A549 (cell line): ENCODE results near the gene HJV. TPM values are rescaled to one million over a fixed set of nuclear protein-coding genes. Genes with fewer than 3 reads are reported as not detected.

Source experiments
- ATAC-seq, 2 experiments: fragments of 200-7000 bp in 1 of 2; fragments of >200 bp in 1 of 2; cut with Nextera tagmentation in 1 of 2; cut with Tn5 transposase in 1 of 2; 3 replicates each; pipeline versions ENCODE4 v1.8.0 to v1.9.1; 2018 to 2020; ENCODE audit warnings: mild to moderate bottlenecking in 1 of 2, moderate library complexity in 1 of 2
- CTCF ChIA-PET: fragments of 300-600 bp; sonication (Branson Sonifier 250); formaldehyde crosslinking; extraction: SDS; loops from one replicate; lab custom pipeline; 2021; ENCODE audit warnings: antibody characterized with exemption, inconsistent platforms; lab: Yijun Ruan, JAX
- POLR2A ChIA-PET: fragments of 350-600 bp; formaldehyde crosslinking; extraction: SDS; loops from one replicate; lab custom pipeline; 2021; ENCODE audit warnings: antibody characterized with exemption, inconsistent platforms; lab: Yijun Ruan, JAX
- DNase-seq, 2 experiments: peaks; one replicate each; pipeline versions ENCODE4 v3.0.0 to v3.0.0-alpha.2; 2011 to 2016; ENCODE audit warnings: low read depth in 1 of 2, low spot score in 1 of 2
- FAIRE-seq: peaks from 2 replicates; lab custom pipeline; 2011; peaks lifted over from hg19 to GRCh38; lab: Jason Lieb, UNC
- H3K27ac ChIP-seq, 2 experiments: fragments of >200 bp; sonication (Bioruptor Twin); formaldehyde crosslinking; 3 replicates each; pipeline ENCODE4 v1.5.1; 2016 to 2017
- H3K4me1 ChIP-seq: fragments of >200 bp; sonication (Bioruptor Twin); formaldehyde crosslinking; 3 replicates; pipeline ENCODE4 v1.6.1; 2016
- H3K4me2 ChIP-seq: fragments of >200 bp; sonication (Bioruptor Twin); formaldehyde crosslinking; 3 replicates; pipeline ENCODE4 v1.6.1; 2016
- H3K4me3 ChIP-seq: fragments of >200 bp; sonication (Bioruptor Twin); formaldehyde crosslinking; 3 replicates; pipeline ENCODE4 v1.5.1; 2016
- H3K9me3 ChIP-seq: fragments of >200 bp; sonication (Bioruptor Twin); formaldehyde crosslinking; 3 replicates; pipeline ENCODE4 v1.6.1; 2016
- ATOH8 ChIP-seq: fragments of 250-450 bp; sonication (Bioruptor Pico); IDR thresholded peaks from 2 replicates; pipeline ENCODE4 v1.5.0; 2020; ENCODE audit warnings: low read depth, mild to moderate bottlenecking, moderate library complexity
- BHLHE40 ChIP-seq: IDR thresholded peaks from 2 replicates; pipeline ENCODE4 v1.6.1; 2012; ENCODE audit warnings: low read depth, low read length, inconsistent platforms
- CBX8 ChIP-seq: fragments of 200-600 bp; sonication (generic); IDR thresholded peaks from 2 replicates; pipeline ENCODE4 v1.6.1; 2016
- CHD4 ChIP-seq: fragments of 200-600 bp; sonication (generic); IDR thresholded peaks from 2 replicates; pipeline ENCODE4 v1.6.1; 2016; ENCODE audit warnings: antibody characterized with exemption, mild to moderate bottlenecking, borderline replicate concordance
- CTCF ChIP-seq: fragments of >200 bp; sonication (Bioruptor Twin); formaldehyde crosslinking; IDR thresholded peaks from 3 replicates; pipeline ENCODE4 v1.5.1; 2016
- EHF ChIP-seq: fragments of 250-450 bp; sonication (Bioruptor Pico); IDR thresholded peaks from 2 replicates; pipeline ENCODE4 v1.5.0; 2020; ENCODE audit warnings: mild to moderate bottlenecking
- EHMT2 ChIP-seq: fragments of 200-600 bp; sonication (generic); IDR thresholded peaks from 2 replicates; pipeline ENCODE4 v1.6.1; 2016; ENCODE audit warnings: antibody characterized with exemption, low read depth, mild to moderate bottlenecking, moderate library complexity
- FOSB ChIP-seq: fragments of 250-450 bp; sonication (Bioruptor Pico); IDR thresholded peaks from 2 replicates; pipeline ENCODE4 v1.5.0; 2020; ENCODE audit warnings: mild to moderate bottlenecking, moderate library complexity
- GATA3 ChIP-seq: IDR thresholded peaks from 2 replicates; pipeline ENCODE4 v1.6.1; 2012; ENCODE audit warnings: borderline replicate concordance
- HES2 ChIP-seq: fragments of >200 bp; sonication (Bioruptor Twin); formaldehyde crosslinking; IDR thresholded peaks from 2 replicates; pipeline ENCODE4 v1.6.1; 2016
- HMGXB4 ChIP-seq: fragments of 250-450 bp; sonication (Bioruptor Pico); IDR thresholded peaks from 2 replicates; pipeline ENCODE4 v1.5.0; 2021; ENCODE audit warnings: mild to moderate bottlenecking, moderate library complexity, borderline replicate concordance
- HOXA7 ChIP-seq: fragments of 250-450 bp; sonication (Bioruptor Pico); IDR thresholded peaks from 2 replicates; pipeline ENCODE4 v1.5.0; 2020; ENCODE audit warnings: mild to moderate bottlenecking, moderate library complexity
- HOXB13 ChIP-seq: fragments of 250-450 bp; sonication (Bioruptor Pico); IDR thresholded peaks from 2 replicates; pipeline ENCODE4 v1.5.0; 2020; ENCODE audit warnings: low read depth, mild to moderate bottlenecking, moderate library complexity
- JUNB ChIP-seq: fragments of >200 bp; sonication (Bioruptor Twin); formaldehyde crosslinking; IDR thresholded peaks from 2 replicates; pipeline ENCODE4 v1.6.1; 2016
- KDM1A ChIP-seq: fragments of 200-600 bp; sonication (generic); IDR thresholded peaks from 2 replicates; pipeline ENCODE4 v1.6.1; 2016; ENCODE audit warnings: low read depth, mild to moderate bottlenecking
- KDM5A ChIP-seq: fragments of 200-600 bp; sonication (generic); IDR thresholded peaks from 2 replicates; pipeline ENCODE4 v1.6.1; 2016; ENCODE audit warnings: antibody characterized with exemption, mild to moderate bottlenecking
- MAX ChIP-seq: IDR thresholded peaks from 2 replicates; pipeline ENCODE4 v1.6.1; 2012
- MYC ChIP-seq: IDR thresholded peaks from 2 replicates; pipeline ENCODE4 v1.6.1; 2012; ENCODE audit warnings: mild to moderate bottlenecking, inconsistent platforms, low read length, improper control_type of control experiment, borderline replicate concordance
- NPAS2 ChIP-seq: fragments of 250-450 bp; sonication (Bioruptor Pico); IDR thresholded peaks from 2 replicates; pipeline ENCODE4 v1.8.0; 2022; ENCODE audit warnings: mild to moderate bottlenecking, moderate library complexity, borderline replicate concordance
- PBX3 ChIP-seq: IDR thresholded peaks from 2 replicates; pipeline ENCODE4 v1.6.1; 2012
- POLR2A ChIP-seq: IDR thresholded peaks from 2 replicates; pipeline ENCODE4 v1.6.1; 2012; ENCODE audit warnings: mild to moderate bottlenecking, low read length
- RARB ChIP-seq: fragments of 250-450 bp; sonication (Bioruptor Pico); IDR thresholded peaks from 2 replicates; pipeline ENCODE4 v1.8.0; 2021; ENCODE audit warnings: mild to moderate bottlenecking, moderate library complexity
- RFX5 ChIP-seq: fragments of 450-650 bp; IDR thresholded peaks from 2 replicates; pipeline ENCODE4 v1.7.1; 2014; ENCODE audit warnings: antibody characterized with exemption, mild to moderate bottlenecking, moderate library complexity
- RNF2 ChIP-seq: fragments of 200-600 bp; sonication (generic); IDR thresholded peaks from 2 replicates; pipeline ENCODE4 v1.6.1; 2016; ENCODE audit warnings: low read depth, mild to moderate bottlenecking, antibody characterized with exemption, moderate library complexity, borderline replicate concordance
- SMC3 ChIP-seq: fragments of >200 bp; sonication (Bioruptor Twin); formaldehyde crosslinking; IDR thresholded peaks from 3 replicates; pipeline ENCODE4 v1.6.1; 2018; ENCODE audit warnings: inconsistent platforms
- SREBF2 ChIP-seq: fragments of 450-650 bp; IDR thresholded peaks from 2 replicates; pipeline ENCODE4 v1.6.1; 2014; ENCODE audit warnings: mild to moderate bottlenecking, moderate library complexity
- TFCP2L1 ChIP-seq: fragments of 250-450 bp; sonication (Bioruptor Pico); IDR thresholded peaks from 2 replicates; pipeline ENCODE4 v1.5.0; 2021; ENCODE audit warnings: mild to moderate bottlenecking
- TP53 ChIP-seq: fragments of 250-450 bp; sonication (Bioruptor Pico); IDR thresholded peaks from 2 replicates; pipeline ENCODE4 v1.5.0; 2021; ENCODE audit warnings: mild to moderate bottlenecking, moderate library complexity
- WGBS: methylation state at CpG from one replicate; pipeline ENCODE4 v1.1.6; 2017; ENCODE audit errors: missing lambda C conversion rate; 5-methylcytosine and 5-hydroxymethylcytosine counted together
- polyA plus RNA-seq, 4 experiments: library from polyadenylated mRNA; depleted of rRNA in 3 of 4; stranded (reverse); fragments of >200 nt; fragmentation: RNase III in 1 of 4; extraction: RNeasy Plus Mini Kit Qiagen cat#74134 plus additional on column Dnase treatment in 1 of 4; gene quantifications; 2 replicates in 3 of 4; 3 replicates in 1 of 4; pipeline ENCODE4 v1.2.3, GENCODE V29; 2011 to 2017

Gene HJV
- polyA plus RNA-seq, 2 of the 4 experiments (the other 2 are of a cell fraction): not detected

GRCh38 chr1:146036965-146037646 is 15.6 kb upstream of the HJV start (continued):
- TF ChIP-seq HMGXB4 (CRISPR knock-in tag) (peak; percentile 86; the same call in 1 of the 2 replicates), EHF (CRISPR knock-in tag) (no peak), MYC (no peak), SREBF2 (peak; percentile 80), JUNB (no peak)
- TF ChIP-seq, all 56 proteins: peak for 8

GRCh38 chr1:146036241-146036964 is 14.9 kb upstream of the HJV start:
- TF ChIP-seq HOXA7 (CRISPR knock-in tag) (no peak), EHMT2 (no peak), HES2 (no peak), CHD4 (no peak), HOXB13 (CRISPR knock-in tag) (no peak), SMC3 (no peak), RNF2 (no peak), ATOH8 (CRISPR knock-in tag) (no peak), KDM1A (no peak)
- H3K27ac ChIP-seq: peak overlapping the region in 1 of 2 experiments; percentile 87; a peak in 2 of 6 replicates
- ChIA-PET CTCF (interaction anchor here (1.0 to 5.7 kb wide), 5 partner anchors 9 to 144 kb away, joined by 3 to 41 read pairs (median 3); partner anchors contain the start of genes ANKRD34A and POLR3GL), POLR2A (interaction anchor here (0.9 to 6.0 kb wide), 4 partner anchors 14 to 109 kb away, joined by 3 to 106 read pairs (median 6); partner anchors contain the start of genes ANKRD34A, LIX1L, POLR3GL and RBM8A)
- H3K4me2 ChIP-seq: peak overlapping the region; percentile 84
- H3K9me3 ChIP-seq: no peaks in the 10 kb centered on the region
- 4% methylated on average over 10 of the region's 10 CpGs for WGBS
- ATAC-seq: no peak
- H3K4me3 ChIP-seq: peak overlapping the region; percentile 62
- DNase-seq: no peak
- H3K4me1 ChIP-seq: peaks cover 6% of the 10 kb centered on the region; the same call in 2 of the 3 replicates
- no peak for FAIRE-seq

- Histone ChIP-seq H3K9me3 (no peaks in the 10 kb centered on the region), H3K27ac (peak overlapping the region; percentile 68 to 85), H3K4me2 (peak overlapping the region; percentile 70), H3K4me1 (peaks cover 6% of the 10 kb centered on the region; the same call in 2 of the 3 replicates), H3K4me3 (peak overlapping the region; percentile 30)
- ChIA-PET CTCF (interaction anchor here (0.6 to 5.7 kb wide), 5 partner anchors 15 to 143 kb away, joined by 3 to 41 read pairs (median 4); no protein-coding TSS in a partner anchor), POLR2A (interaction anchor here (0.7 to 6.0 kb wide), 3 partner anchors 16 to 1623 kb away, joined by 4 to 106 read pairs (median 7); partner anchors contain the start of genes ANKRD34A and POLR3GL)
- WGBS: 3% methylated on average over 6 of the region's 6 CpGs
- DNase-seq (peak; percentile 56 to 80), FAIRE-seq (no peak), ATAC-seq (peak; percentile 17 to 25; a peak in 4 of 6 replicates)
- TF ChIP-seq KDM1A: no peak
- no peak for TF ChIP-seq TFCP2L1 (CRISPR knock-in tag)
- no peak for TF ChIP-seq PBX3
- no peak for TF ChIP-seq CBX8
- TF ChIP-seq MAX: peak; percentile 61; the same call in 1 of the 2 replicates
- no peak for TF ChIP-seq HOXA7 (CRISPR knock-in tag)
- TF ChIP-seq KDM5A: no peak
- no peak for TF ChIP-seq FOSB (CRISPR knock-in tag)
- no peak for TF ChIP-seq GATA3
- TF ChIP-seq POLR2A: no peak
- TF ChIP-seq TP53: no peak
- TF ChIP-seq CTCF: no peak
- no peak for TF ChIP-seq RNF2
- TF ChIP-seq RFX5: no peak
- no peak for TF ChIP-seq NPAS2 (CRISPR knock-in tag)
- TF ChIP-seq BHLHE40: no peak
- no peak for TF ChIP-seq RARB
These were observed 13.5 kb upstream of the HJV start for GRCh38 chr1:146035048-146035423.
